CD4-positive, alpha-beta memory T cell (primary cell): ENCODE results near the gene PBX1. TPM values are rescaled to one million over a fixed set of nuclear protein-coding genes. Genes with fewer than 3 reads are reported as not detected.

ENCODE experiments used
- CTCF ChIA-PET: fragments of 350-600 bp; sonication (Branson Sonifier 250); formaldehyde crosslinking; loops from one replicate; lab custom pipeline; 2021; ENCODE audit warnings: inconsistent platforms; ENCODE audit not compliant: partially characterized antibody; lab: Charles Lee
- POLR2A ChIA-PET: fragments of 350-600 bp; sonication (Branson Sonifier 250); formaldehyde crosslinking; loops from one replicate; lab custom pipeline; 2021; ENCODE audit not compliant: partially characterized antibody; lab: Charles Lee
- DNase-seq, 5 donors: peaks; one replicate each; pipeline versions ENCODE4 v3.0.0 to v3.0.0-alpha.2; 2020 to 2022; ENCODE audit warnings: mixed read lengths in 1 of 5
- H3K27ac ChIP-seq: one replicate; pipeline ENCODE4 v1.7.0; 2013; ENCODE audit warnings: low read depth, low read length
- H3K27me3 ChIP-seq: 2 replicates; pipeline ENCODE4 v1.7.0; 2013; ENCODE audit warnings: mild to moderate bottlenecking, low read length, moderate library complexity; ENCODE audit not compliant: insufficient read depth
- H3K36me3 ChIP-seq: 2 replicates; pipeline ENCODE4 v1.7.0; 2013; ENCODE audit warnings: mild to moderate bottlenecking, low read length, moderate library complexity; ENCODE audit not compliant: insufficient read depth
- H3K4me1 ChIP-seq: 2 replicates; pipeline ENCODE4 v1.7.0; 2013; ENCODE audit warnings: mild to moderate bottlenecking, low read length, moderate library complexity; ENCODE audit not compliant: insufficient read depth
- H3K4me3 ChIP-seq, 2 donors: one replicate each; pipeline ENCODE4 v1.7.0; 2013; ENCODE audit warnings: low read length in 2 of 2, mild to moderate bottlenecking in 1 of 2
- H3K9me3 ChIP-seq, 2 donors: one replicate each; pipeline ENCODE4 v1.7.0; 2013; ENCODE audit warnings: low read length in 2 of 2, control low read depth in 1 of 2; ENCODE audit not compliant: control insufficient read depth in 1 of 2
- H3K27ac Mint-ChIP-seq, 7 donors: one replicate each; pipeline ENCODE4 v1.8.0; 2020 to 2021; ENCODE audit warnings: mixed read lengths in 7 of 7, mild to moderate bottlenecking in 6 of 7, inconsistent platforms in 3 of 7, moderate library complexity in 3 of 7
- H3K27me3 Mint-ChIP-seq, 2 donors: one replicate each; pipeline ENCODE4 v1.8.0; 2020 to 2021; ENCODE audit warnings: mixed read lengths in 2 of 2
- H3K36me3 Mint-ChIP-seq, 2 donors: one replicate each; pipeline ENCODE4 v1.8.0; 2020 to 2021; ENCODE audit warnings: mixed read lengths in 2 of 2, inconsistent platforms in 1 of 2, mild to moderate bottlenecking in 1 of 2
- H3K4me1 Mint-ChIP-seq, 4 donors: one replicate each; pipeline ENCODE4 v1.8.0; 2020 to 2021; ENCODE audit warnings: mixed read lengths in 4 of 4, mild to moderate bottlenecking in 1 of 4
- H3K4me3 Mint-ChIP-seq, 8 donors: one replicate each; pipeline ENCODE4 v1.8.0; 2020 to 2021; ENCODE audit warnings: mixed read lengths in 8 of 8, mild to moderate bottlenecking in 7 of 8, moderate library complexity in 6 of 8, inconsistent platforms in 3 of 8
- H3K9me3 Mint-ChIP-seq, 8 donors: one replicate each; pipeline ENCODE4 v1.8.0; 2020 to 2021; ENCODE audit warnings: mixed read lengths in 8 of 8, mild to moderate bottlenecking in 5 of 8, inconsistent platforms in 3 of 8, moderate library complexity in 1 of 8
- intact Hi-C: fragments of 100-400 bp; cut with micrococcal nuclease; formaldehyde crosslinking; loops from one replicate; pipeline ENCODE4 v1.15.1; 2023
- polyA plus RNA-seq, 2 donors: library from polyadenylated mRNA; unstranded; fragments of 300-500 nt; fragmentation: Illumina TruSeq; gene quantifications; one replicate each; pipeline ENCODE4 v1.2.3, GENCODE V29; 2021
- total RNA-seq, 2 experiments: library from RNA; stranded (reverse); gene quantifications; one replicate each; pipeline ENCODE4 v1.2.3, GENCODE V29; 2021

Gene PBX1
- total and polyA plus RNA-seq, 4 experiments from 2014 or later, result 0.06 to 0.70 (median 0.53) TPM; not detected in 1

DNA sequence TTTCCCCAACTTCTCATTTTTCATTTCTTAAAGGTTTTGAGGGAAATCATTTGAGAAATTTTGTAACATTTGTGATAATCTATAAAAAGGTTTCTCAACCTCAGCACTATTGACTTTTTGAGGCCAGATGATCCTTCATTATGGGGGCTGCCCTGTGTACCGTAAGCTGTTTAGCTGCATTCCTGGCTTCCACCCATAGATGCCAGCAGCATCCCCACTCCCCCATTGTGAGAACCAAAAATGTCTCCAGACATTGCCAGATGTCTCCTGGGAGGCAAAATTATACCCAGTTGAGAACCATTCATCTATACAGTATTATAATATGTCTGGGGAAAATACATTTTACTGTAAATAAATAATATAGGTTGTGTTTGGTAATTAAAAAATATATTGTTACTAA lies 146.0 kb downstream of the PBX1 start:
- H3K9me3 ChIP-seq, result no peaks in the 10 kb centered on the region
- no peaks in the 10 kb centered on the region for H3K36me3 ChIP-seq
- no peak overlapping the region for H3K4me3 ChIP-seq
- ChIA-PET CTCF (interaction anchor here (1.0 kb wide), 1 partner anchor 10 kb away, joined by 3 read pairs; no protein-coding TSS in a partner anchor), POLR2A (no interaction called here)
- no peak overlapping the region for H3K27ac ChIP-seq
- Mint-ChIP-seq H3K27me3 (no peaks in the 10 kb centered on the region), H3K36me3 (no peaks in the 10 kb centered on the region), H3K27ac (no peak overlapping the region), H3K4me1 (no peaks in the 10 kb centered on the region), H3K4me3 (no peak overlapping the region), H3K9me3 (peaks cover 0 to 9% (median 0%) of the 10 kb centered on the region in 8 donors)
- H3K27me3 ChIP-seq, result no peaks in the 10 kb centered on the region
- no peak for DNase-seq
- H3K4me1 ChIP-seq, result no peaks in the 10 kb centered on the region
- intact Hi-C loops, result no loop called here

DNA sequence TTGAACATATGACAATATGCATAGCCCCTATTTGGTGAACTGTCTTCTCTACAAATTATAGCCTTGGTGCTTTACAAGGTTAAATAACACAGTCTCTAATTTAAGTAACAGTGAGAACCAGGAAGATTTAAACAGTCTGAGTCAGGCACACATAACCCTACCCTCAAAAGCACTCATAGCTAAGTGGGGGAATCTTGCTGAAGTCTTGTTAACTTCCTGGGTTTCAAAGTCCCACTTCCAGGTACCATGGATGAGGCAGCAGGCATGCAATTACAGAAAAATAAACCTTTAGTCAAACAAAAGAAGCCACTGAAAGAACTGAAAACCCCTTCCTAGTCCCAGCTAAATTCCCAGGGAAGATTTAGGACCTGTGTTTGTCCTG lies 147.6 kb downstream of the PBX1 start:
- intact Hi-C loops, result no loop called here

DNA sequence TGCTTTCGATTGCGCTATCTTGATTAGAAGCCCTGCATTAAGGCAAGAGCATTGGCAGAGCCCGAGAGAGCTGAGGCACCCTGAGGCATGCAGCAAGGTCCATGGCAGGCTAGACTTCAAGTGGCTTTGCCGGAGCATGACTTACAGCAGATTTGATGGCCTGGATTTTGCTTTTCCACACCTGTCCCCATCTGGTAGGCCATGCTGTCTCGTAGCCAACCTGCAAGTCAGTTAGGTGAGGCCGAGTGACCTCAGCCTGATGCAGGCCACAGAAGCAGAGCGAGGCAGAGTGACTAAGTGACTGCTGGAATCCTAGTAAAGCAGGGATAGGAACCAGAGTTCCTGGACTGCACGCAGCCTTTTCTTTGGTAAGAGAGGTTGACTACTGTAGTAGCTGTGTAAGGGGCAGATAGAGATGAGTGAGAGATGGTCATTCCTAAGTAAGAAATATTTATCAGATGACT lies 148.9 kb downstream of the PBX1 start:
- H3K4me3 ChIP-seq, result no peak overlapping the region
- intact Hi-C loops, result no loop called here
- H3K27me3 Mint-ChIP-seq, result no peaks in the 10 kb centered on the region
- no peaks in the 10 kb centered on the region for H3K27me3 ChIP-seq
- H3K4me3 Mint-ChIP-seq, result no peak overlapping the region
- no peaks in the 10 kb centered on the region for H3K9me3 ChIP-seq
- H3K4me1 Mint-ChIP-seq, result no peaks in the 10 kb centered on the region
- H3K27ac Mint-ChIP-seq, result no peak overlapping the region
- no peaks in the 10 kb centered on the region for H3K4me1 ChIP-seq
- H3K36me3 ChIP-seq, result no peaks in the 10 kb centered on the region
- no peak overlapping the region for H3K27ac ChIP-seq
- POLR2A ChIA-PET, result no interaction called here
- H3K36me3 Mint-ChIP-seq, result no peaks in the 10 kb centered on the region
- H3K9me3 Mint-ChIP-seq, result peaks cover 0 to 4% (median 0%) of the 10 kb centered on the region in 8 donors
- CTCF ChIA-PET, result no interaction called here
- no peak for DNase-seq

More for the DNA sequence above, 147.6 kb downstream of the PBX1 start:
- H3K4me3 ChIP-seq, result no peak overlapping the region
- no peaks in the 10 kb centered on the region for H3K9me3 ChIP-seq
- H3K4me1 ChIP-seq, result no peaks in the 10 kb centered on the region
- CTCF ChIA-PET, result no interaction called here
- no peak for DNase-seq
- H3K27ac Mint-ChIP-seq, result no peak overlapping the region
- H3K4me1 Mint-ChIP-seq, result no peaks in the 10 kb centered on the region
- peaks cover 0 to 5% (median 0%) of the 10 kb centered on the region in 8 donors for H3K9me3 Mint-ChIP-seq
- H3K36me3 ChIP-seq, result no peaks in the 10 kb centered on the region
- no peak overlapping the region for H3K27ac ChIP-seq
- no peaks in the 10 kb centered on the region for H3K27me3 Mint-ChIP-seq
- H3K36me3 Mint-ChIP-seq, result no peaks in the 10 kb centered on the region
- POLR2A ChIA-PET, result no interaction called here
- no peak overlapping the region for H3K4me3 Mint-ChIP-seq
- no peaks in the 10 kb centered on the region for H3K27me3 ChIP-seq

DNA sequence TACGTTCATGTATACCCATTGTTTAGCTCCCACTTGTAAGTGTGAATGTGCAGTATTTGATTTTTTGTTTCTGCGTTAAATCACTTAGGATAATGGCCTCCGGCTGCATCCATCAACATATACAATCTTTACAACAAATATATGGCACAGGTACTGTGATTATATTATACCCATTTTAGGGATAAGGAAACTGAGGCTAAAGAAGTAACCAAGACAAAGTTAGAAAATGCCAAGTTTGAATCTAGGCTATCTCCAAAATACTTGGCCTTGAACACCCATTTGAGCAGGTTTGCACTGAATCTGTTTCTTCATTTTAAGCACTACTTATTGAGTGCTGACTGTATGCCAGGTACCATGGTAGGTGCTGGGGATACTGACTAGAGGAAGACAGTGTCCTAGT lies 149.6 kb downstream of the PBX1 start:
- no peak overlapping the region for H3K27ac ChIP-seq
- no peaks in the 10 kb centered on the region for H3K4me1 ChIP-seq
- no peak for DNase-seq
- H3K27me3 Mint-ChIP-seq, result no peaks in the 10 kb centered on the region
- H3K36me3 ChIP-seq, result no peaks in the 10 kb centered on the region
- no peaks in the 10 kb centered on the region for H3K9me3 ChIP-seq
- H3K4me3 ChIP-seq, result no peak overlapping the region
- H3K27ac Mint-ChIP-seq, result no peak overlapping the region
- ChIA-PET CTCF (no interaction called here), POLR2A (no interaction called here)
- no peaks in the 10 kb centered on the region for H3K27me3 ChIP-seq
- no peaks in the 10 kb centered on the region for H3K36me3 Mint-ChIP-seq
- intact Hi-C loops, result no loop called here
- no peak overlapping the region for H3K4me3 Mint-ChIP-seq
- no peaks in the 10 kb centered on the region for H3K4me1 Mint-ChIP-seq
- peaks cover 0 to 4% (median 0%) of the 10 kb centered on the region in 8 donors for H3K9me3 Mint-ChIP-seq

DNA sequence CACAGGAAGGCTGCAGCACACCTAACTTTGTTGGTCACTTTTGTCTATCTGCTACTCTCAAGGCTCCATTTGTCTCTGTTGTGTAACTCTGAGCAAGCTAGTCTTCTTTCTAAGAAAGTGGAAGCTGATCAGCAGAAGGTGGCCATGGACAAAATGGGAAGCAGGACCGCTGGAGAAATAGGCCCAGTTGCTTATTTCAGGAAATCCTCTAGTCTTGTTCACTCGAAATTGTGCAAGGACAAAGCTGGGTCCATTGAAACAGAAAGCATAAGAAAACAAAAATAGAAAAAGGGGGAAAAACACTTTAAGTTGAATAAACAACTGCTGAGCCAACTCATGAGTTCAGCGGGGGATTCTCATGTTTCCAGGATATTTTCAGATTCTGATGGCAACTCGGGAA lies 150.1 kb downstream of the PBX1 start:
- Histone ChIP-seq H3K9me3 (no peaks in the 10 kb centered on the region), H3K4me1 (no peaks in the 10 kb centered on the region), H3K27ac (no peak overlapping the region), H3K27me3 (no peaks in the 10 kb centered on the region), H3K4me3 (no peak overlapping the region), H3K36me3 (no peaks in the 10 kb centered on the region)
- Mint-ChIP-seq H3K4me3 (no peak overlapping the region), H3K27ac (no peak overlapping the region), H3K27me3 (no peaks in the 10 kb centered on the region), H3K36me3 (no peaks in the 10 kb centered on the region), H3K4me1 (no peaks in the 10 kb centered on the region), H3K9me3 (peaks cover 0 to 4% (median 0%) of the 10 kb centered on the region in 8 donors)
- ChIA-PET POLR2A (no interaction called here), CTCF (no interaction called here)
- DNase-seq, result no peak
- intact Hi-C loops, result no loop called here

DNA sequence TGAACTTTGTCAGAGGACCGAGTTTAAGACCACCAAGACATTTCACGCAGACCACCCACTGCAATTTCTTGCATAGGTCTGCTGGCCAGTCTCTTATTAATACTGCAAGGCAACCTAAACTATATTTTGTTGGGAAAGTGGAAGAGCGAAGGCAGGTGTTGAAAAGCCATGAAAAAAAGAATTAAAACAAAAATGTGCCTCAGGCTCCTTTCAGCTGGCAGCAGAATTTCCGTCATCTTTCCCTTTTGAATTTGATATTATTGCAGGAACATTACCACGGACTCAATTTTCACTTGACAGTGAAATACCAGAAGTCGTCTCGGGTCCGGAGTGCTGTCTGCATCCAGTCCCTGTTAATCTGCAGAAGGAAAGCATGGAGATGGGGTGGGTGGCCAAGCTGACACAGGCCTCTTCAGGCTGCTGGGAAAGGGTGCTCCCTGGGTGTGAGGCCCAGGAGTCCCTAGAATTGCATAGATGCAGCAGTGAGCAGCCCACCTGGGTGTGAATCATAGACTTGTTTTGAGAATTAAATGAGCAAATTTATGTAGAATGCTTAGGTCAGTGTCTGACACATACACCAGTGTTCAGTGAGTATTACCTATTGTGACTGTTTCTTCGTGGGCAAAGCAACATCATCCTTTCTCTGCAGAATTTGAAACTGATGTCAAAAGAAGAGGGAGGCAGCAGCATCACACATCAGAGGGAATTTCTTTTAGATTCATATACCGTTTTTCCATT lies 150.7 kb downstream of the PBX1 start:
- CTCF ChIA-PET, result no interaction called here
- Mint-ChIP-seq H3K36me3 (no peaks in the 10 kb centered on the region), H3K27ac (no peak overlapping the region), H3K4me3 (no peak overlapping the region), H3K27me3 (no peaks in the 10 kb centered on the region), H3K4me1 (no peaks in the 10 kb centered on the region), H3K9me3 (peaks cover 0 to 4% (median 0%) of the 10 kb centered on the region in 8 donors)
- intact Hi-C loops, result no loop called here
- POLR2A ChIA-PET, result no interaction called here
- Histone ChIP-seq H3K36me3 (no peaks in the 10 kb centered on the region), H3K27me3 (no peaks in the 10 kb centered on the region), H3K4me1 (no peaks in the 10 kb centered on the region), H3K27ac (no peak overlapping the region), H3K9me3 (no peaks in the 10 kb centered on the region), H3K4me3 (no peak overlapping the region)
- no peak for DNase-seq

DNA sequence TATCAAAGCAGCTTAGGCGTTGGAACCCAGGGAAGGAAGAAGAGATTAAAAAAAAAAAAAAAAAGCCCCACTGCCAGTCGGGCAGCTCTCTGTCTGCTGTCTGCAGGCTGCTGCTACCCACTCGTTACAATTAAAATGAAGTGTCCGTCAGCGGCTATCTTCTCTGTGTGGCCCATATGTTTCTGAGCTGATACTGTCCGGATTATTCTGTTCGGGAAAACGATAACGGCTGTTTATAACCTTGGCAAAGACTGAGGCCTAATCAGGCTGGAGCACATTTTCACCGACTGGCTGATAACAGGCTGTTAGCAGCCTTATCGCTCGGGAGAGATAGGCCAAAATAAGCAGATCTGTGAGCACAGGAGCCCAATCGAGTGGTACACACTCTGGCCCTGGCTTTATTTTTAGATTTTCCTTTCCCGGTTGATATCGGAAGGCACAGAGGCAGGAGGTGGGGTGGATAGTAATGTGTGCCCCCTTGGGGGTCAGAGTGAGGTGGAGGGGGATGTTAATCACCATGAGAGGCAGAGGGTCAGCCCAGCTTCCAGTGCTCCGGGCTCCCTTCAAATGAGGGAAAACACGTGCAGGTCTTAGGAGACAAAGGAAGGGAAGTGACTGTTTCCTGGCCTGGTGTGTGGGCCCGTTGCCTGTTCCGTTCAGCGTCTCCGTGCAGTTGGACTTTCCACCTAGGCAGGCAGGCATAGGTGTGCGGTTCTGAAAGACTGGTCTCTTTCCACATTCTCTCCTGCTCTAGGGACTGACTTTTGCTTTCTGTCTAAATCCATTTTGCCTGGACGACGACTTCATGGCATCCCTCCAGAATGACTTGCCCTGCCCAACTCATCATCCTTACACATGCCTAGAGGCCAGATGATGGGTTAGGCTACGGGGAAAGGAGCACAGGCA lies 153.4 kb downstream of the PBX1 start:
- H3K27me3 Mint-ChIP-seq, result no peaks in the 10 kb centered on the region
- Histone ChIP-seq H3K27me3 (no peaks in the 10 kb centered on the region), H3K9me3 (no peaks in the 10 kb centered on the region), H3K36me3 (no peaks in the 10 kb centered on the region), H3K4me3 (no peak overlapping the region), H3K4me1 (no peaks in the 10 kb centered on the region), H3K27ac (no peak overlapping the region)
- no peak overlapping the region for H3K27ac Mint-ChIP-seq
- no peaks in the 10 kb centered on the region for H3K4me1 Mint-ChIP-seq
- no peaks in the 10 kb centered on the region for H3K36me3 Mint-ChIP-seq
- H3K9me3 Mint-ChIP-seq, result peaks cover 0 to 3% (median 0%) of the 10 kb centered on the region in 8 donors
- no peak overlapping the region for H3K4me3 Mint-ChIP-seq
- CTCF ChIA-PET, result no interaction called here
- POLR2A ChIA-PET, result no interaction called here
- intact Hi-C loops, result no loop called here
- no peak for DNase-seq
